Measurements from ENCODE around the gene PARM1. TPM values are rescaled to one million over a fixed set of nuclear protein-coding genes. Genes with fewer than 3 reads are reported as not detected.

The PARM1 gene
- total and polyA plus RNA-seq, 2 donors from 2014 or later = 42.9 to 62.3 TPM

DNA sequence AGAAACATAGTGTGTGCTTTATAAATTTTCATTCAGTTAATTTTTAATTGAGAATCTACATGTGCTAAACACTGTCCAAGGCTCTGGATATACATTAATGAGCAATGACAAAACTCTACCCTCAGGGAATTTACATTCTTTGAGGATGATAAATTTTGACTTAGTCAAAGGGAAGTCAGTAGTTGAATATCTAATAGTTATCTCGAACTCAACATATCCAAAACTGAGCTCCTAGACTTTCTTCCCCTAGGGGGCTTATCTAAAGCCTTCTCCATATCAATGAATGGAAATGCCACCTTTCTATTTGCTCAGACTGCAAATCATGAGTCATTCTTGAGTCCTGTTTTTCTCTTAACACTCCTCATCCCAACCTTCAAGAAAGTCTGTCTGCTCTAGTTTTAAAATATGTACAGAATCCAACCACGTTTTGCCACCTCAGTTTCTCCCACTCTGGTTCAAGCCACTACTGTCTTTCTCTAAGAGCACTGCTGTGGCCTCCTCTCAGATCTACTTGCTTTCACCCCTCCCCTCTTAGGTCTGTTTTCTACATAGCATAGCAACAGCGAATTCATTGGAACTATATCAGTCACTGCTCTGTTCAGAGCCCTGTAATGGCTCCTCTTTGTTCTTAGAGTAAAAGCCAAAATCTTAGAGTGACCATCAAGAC lies 9.5 kb downstream of the PARM1 start:
- no peak overlapping the region for H3K9ac ChIP-seq (ENCODE audit: low read length in 3 of 3)
- intact Hi-C loops (cut with DNase I) = no loop called here
- no peaks in the 10 kb centered on the region for H3K27me3 ChIP-seq (ENCODE audit: control insufficient read depth, insufficient read depth, low read length)
- no peak overlapping the region for H3K27ac ChIP-seq (ENCODE audit: low read depth in 2 of 2, low read length in 2 of 2)
- H3K9me3 ChIP-seq (ENCODE audit: control insufficient read depth in 2 of 3, insufficient read depth in 1 of 3, low read length in 3 of 3) = no peaks in the 10 kb centered on the region
- TF ChIP-seq, protein P1, sequence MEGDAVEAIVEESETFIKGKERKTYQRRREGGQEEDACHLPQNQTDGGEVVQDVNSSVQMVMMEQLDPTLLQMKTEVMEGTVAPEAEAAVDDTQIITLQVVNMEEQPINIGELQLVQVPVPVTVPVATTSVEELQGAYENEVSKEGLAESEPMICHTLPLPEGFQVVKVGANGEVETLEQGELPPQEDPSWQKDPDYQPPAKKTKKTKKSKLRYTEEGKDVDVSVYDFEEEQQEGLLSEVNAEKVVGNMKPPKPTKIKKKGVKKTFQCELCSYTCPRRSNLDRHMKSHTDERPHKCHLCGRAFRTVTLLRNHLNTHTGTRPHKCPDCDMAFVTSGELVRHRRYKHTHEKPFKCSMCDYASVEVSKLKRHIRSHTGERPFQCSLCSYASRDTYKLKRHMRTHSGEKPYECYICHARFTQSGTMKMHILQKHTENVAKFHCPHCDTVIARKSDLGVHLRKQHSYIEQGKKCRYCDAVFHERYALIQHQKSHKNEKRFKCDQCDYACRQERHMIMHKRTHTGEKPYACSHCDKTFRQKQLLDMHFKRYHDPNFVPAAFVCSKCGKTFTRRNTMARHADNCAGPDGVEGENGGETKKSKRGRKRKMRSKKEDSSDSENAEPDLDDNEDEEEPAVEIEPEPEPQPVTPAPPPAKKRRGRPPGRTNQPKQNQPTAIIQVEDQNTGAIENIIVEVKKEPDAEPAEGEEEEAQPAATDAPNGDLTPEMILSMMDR (IDR thresholded peaks at IDR 0.05; ENCODE audit: borderline replicate concordance, extremely low read depth, insufficient read depth) = no peak
- H3K4me1 ChIP-seq (ENCODE audit: control insufficient read depth in 2 of 3, insufficient read depth in 2 of 3, low read depth in 1 of 3, low read length in 3 of 3) = peaks cover 0 to 12% (median 0%) of the 10 kb centered on the region in 3 donors
- no peak for DNase-seq
- no peak for FAIRE-seq
- H3K4me3 ChIP-seq (ENCODE audit: low read length in 3 of 3) = no peak overlapping the region
- no peaks in the 10 kb centered on the region for H3K36me3 ChIP-seq (ENCODE audit: control insufficient read depth in 2 of 3, insufficient read depth in 3 of 3, low read length in 3 of 3)

DNA sequence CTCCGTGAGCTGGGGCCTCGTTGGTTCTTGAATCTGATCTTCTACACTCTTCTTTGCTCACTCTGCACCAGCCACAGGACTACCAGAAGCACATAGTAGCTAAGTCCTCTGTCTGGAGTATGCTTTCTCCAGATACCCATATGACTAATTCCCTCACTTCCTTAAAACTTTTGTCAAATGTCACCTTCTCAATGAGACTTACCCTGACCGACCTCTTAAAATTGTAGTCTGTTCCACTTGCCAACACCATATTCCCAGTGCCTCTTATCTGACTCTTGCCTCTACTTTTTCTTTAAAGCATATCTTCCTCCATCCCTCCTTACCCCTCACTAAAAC lies 10.0 kb downstream of the PARM1 start:
- no peaks in the 10 kb centered on the region for H3K36me3 ChIP-seq (ENCODE audit: control insufficient read depth in 2 of 3, insufficient read depth in 3 of 3, low read length in 3 of 3)
- intact Hi-C loops (cut with DNase I) = no loop called here
- no peaks in the 10 kb centered on the region for H3K9me3 ChIP-seq (ENCODE audit: control insufficient read depth in 2 of 3, insufficient read depth in 1 of 3, low read length in 3 of 3)
- DNase-seq (no peak), FAIRE-seq (no peak)
- no peak overlapping the region for H3K9ac ChIP-seq (ENCODE audit: low read length in 3 of 3)
- no peak overlapping the region for H3K4me3 ChIP-seq (ENCODE audit: low read length in 3 of 3)
- H3K27me3 ChIP-seq (ENCODE audit: control insufficient read depth, insufficient read depth, low read length) = no peaks in the 10 kb centered on the region
- H3K27ac ChIP-seq (ENCODE audit: low read depth in 2 of 2, low read length in 2 of 2) = no peak overlapping the region
- TF ChIP-seq, protein P1 (IDR thresholded peaks at IDR 0.05; ENCODE audit: borderline replicate concordance, extremely low read depth, insufficient read depth) = no peak
- peaks cover 0 to 17% (median 1%) of the 10 kb centered on the region in 3 donors for H3K4me1 ChIP-seq (ENCODE audit: control insufficient read depth in 2 of 3, insufficient read depth in 2 of 3, low read depth in 1 of 3, low read length in 3 of 3)

DNA sequence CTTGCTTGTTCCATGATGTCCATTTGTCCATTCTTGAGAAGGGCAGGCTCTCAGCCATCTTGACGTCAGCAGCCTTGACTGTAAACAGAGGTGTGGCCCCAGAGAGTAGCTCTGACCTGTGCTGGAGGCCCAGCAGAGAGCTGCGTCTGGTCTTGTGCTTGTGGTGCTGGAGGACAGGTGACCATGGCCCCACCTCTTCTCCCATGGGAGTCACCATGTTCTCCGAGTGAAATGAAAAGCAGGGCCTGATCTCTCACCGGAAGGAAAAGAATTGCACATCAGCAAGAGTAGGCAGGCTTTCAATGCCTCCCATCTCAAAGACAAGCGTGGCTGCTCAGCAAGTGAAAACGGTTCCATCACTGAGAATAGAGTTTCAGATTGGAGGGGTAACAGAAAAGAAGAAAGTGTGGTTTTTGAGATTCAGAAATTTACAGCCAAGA lies 11.5 kb downstream of the PARM1 start:
- DNase-seq (no peak), FAIRE-seq (no peak)
- Histone ChIP-seq H3K4me3 (ENCODE audit: low read length in 3 of 3) (no peak overlapping the region), H3K27me3 (ENCODE audit: control insufficient read depth, insufficient read depth, low read length) (no peaks in the 10 kb centered on the region), H3K4me1 (ENCODE audit: control insufficient read depth in 2 of 3, insufficient read depth in 2 of 3, low read depth in 1 of 3, low read length in 3 of 3) (peaks cover 0 to 15% (median 7%) of the 10 kb centered on the region in 3 donors), H3K9me3 (ENCODE audit: control insufficient read depth in 2 of 3, insufficient read depth in 1 of 3, low read length in 3 of 3) (no peaks in the 10 kb centered on the region), H3K9ac (ENCODE audit: low read length in 3 of 3) (no peak overlapping the region), H3K36me3 (ENCODE audit: control insufficient read depth in 2 of 3, insufficient read depth in 3 of 3, low read length in 3 of 3) (no peaks in the 10 kb centered on the region), H3K27ac (ENCODE audit: low read depth in 2 of 2, low read length in 2 of 2) (no peak overlapping the region)
- intact Hi-C loops (cut with DNase I) = no loop called here
- TF ChIP-seq, protein P1 (IDR thresholded peaks at IDR 0.05; ENCODE audit: borderline replicate concordance, extremely low read depth, insufficient read depth) = no peak

GRCh38 chr4:74946196-74946595 lies 13.3 kb downstream of the PARM1 start:
- H3K27ac ChIP-seq (ENCODE audit: low read depth in 2 of 2, low read length in 2 of 2) = no peak overlapping the region
- no peaks in the 10 kb centered on the region for H3K27me3 ChIP-seq (ENCODE audit: control insufficient read depth, insufficient read depth, low read length)
- intact Hi-C loops (cut with DNase I) = no loop called here
- no peaks in the 10 kb centered on the region for H3K36me3 ChIP-seq (ENCODE audit: control insufficient read depth in 2 of 3, insufficient read depth in 3 of 3, low read length in 3 of 3)
- H3K9ac ChIP-seq (ENCODE audit: low read length in 3 of 3) = no peak overlapping the region
- peaks cover 0 to 15% (median 7%) of the 10 kb centered on the region in 3 donors for H3K4me1 ChIP-seq (ENCODE audit: control insufficient read depth in 2 of 3, insufficient read depth in 2 of 3, low read depth in 1 of 3, low read length in 3 of 3)
- no peaks in the 10 kb centered on the region for H3K9me3 ChIP-seq (ENCODE audit: control insufficient read depth in 2 of 3, insufficient read depth in 1 of 3, low read length in 3 of 3)
- FAIRE-seq (no peak), DNase-seq (no peak)
- no peak overlapping the region for H3K4me3 ChIP-seq (ENCODE audit: low read length in 3 of 3)
- TF ChIP-seq, protein P1 (IDR thresholded peaks at IDR 0.05; ENCODE audit: borderline replicate concordance, extremely low read depth, insufficient read depth) = no peak

Data from kidney (tissue), 14 donors.